Measurements from ENCODE around the gene KCTD10.

Gene KCTD10

DNA sequence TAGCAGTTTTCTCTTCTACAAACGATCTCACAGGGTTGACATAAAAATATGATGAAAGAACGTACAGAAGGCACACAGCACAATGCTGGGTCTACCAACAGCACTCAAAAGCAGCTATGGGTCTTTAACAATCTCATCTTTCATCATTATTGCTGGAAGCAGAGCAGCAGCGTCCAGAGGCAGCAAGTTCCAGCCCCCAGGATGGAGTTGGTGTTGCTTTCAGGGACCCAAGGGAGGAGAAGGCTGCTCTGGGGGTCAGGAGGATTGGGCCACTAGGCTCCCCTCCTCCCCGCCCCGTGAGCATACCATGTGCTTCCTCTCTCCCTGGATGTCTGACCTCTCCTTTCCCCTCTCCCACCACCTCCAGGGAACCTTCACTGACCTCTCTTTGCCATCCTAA, 13.3 kb downstream of the KCTD10 start:
- TF ChIP-seq, protein P1, sequence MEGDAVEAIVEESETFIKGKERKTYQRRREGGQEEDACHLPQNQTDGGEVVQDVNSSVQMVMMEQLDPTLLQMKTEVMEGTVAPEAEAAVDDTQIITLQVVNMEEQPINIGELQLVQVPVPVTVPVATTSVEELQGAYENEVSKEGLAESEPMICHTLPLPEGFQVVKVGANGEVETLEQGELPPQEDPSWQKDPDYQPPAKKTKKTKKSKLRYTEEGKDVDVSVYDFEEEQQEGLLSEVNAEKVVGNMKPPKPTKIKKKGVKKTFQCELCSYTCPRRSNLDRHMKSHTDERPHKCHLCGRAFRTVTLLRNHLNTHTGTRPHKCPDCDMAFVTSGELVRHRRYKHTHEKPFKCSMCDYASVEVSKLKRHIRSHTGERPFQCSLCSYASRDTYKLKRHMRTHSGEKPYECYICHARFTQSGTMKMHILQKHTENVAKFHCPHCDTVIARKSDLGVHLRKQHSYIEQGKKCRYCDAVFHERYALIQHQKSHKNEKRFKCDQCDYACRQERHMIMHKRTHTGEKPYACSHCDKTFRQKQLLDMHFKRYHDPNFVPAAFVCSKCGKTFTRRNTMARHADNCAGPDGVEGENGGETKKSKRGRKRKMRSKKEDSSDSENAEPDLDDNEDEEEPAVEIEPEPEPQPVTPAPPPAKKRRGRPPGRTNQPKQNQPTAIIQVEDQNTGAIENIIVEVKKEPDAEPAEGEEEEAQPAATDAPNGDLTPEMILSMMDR (conservative IDR thresholded peaks at IDR 0.05), result no peak
- no peak for TF ChIP-seq ZFX (IDR thresholded peaks at IDR 0.05)
- H3K27ac ChIP-seq, result peak overlapping the region; percentile 21

DNA sequence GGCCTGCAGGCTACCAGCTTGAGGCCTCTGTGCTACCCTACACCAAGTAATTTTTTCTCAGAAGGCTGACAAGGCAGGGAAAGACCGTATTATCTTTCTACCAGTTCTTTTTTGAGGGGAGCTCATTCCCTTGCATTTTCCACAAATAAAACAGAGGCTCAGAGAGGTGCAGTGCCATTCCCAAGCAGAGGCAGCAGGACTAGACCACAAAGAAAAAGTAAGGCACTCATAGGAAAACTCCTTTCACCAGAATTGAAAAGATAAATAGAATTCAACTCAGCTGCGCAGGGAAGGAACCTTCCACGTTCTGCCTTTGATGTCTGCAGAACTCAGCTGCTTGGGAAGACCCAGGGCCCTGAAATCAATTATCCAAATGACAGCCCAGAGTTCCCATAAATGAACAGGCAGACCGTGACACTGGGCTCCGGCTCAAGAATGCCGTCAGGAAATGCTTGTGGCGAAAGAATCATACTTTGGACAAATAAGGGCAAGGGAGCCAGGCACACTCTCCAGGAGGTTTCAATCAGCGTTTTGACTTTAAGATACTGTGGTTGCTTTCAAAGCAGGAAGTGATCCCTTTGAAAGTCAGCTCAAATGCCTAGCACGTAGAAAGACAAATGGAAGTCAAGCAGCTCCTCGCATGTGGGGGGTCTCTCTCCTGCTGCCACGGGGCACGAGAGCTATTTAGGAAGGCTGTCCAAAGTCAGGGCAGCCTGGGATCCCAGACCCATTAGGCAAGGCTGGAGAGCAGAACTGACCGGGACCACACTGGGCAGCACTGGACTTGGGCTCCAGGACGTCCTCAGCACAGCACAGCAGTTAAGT, 14.0 kb downstream of the KCTD10 start:
- peak overlapping the region; percentile 21 for H3K27ac ChIP-seq
- TF ChIP-seq ZFX (IDR thresholded peaks at IDR 0.05), result no peak
- TF ChIP-seq, protein P1 (conservative IDR thresholded peaks at IDR 0.05), result no peak

DNA sequence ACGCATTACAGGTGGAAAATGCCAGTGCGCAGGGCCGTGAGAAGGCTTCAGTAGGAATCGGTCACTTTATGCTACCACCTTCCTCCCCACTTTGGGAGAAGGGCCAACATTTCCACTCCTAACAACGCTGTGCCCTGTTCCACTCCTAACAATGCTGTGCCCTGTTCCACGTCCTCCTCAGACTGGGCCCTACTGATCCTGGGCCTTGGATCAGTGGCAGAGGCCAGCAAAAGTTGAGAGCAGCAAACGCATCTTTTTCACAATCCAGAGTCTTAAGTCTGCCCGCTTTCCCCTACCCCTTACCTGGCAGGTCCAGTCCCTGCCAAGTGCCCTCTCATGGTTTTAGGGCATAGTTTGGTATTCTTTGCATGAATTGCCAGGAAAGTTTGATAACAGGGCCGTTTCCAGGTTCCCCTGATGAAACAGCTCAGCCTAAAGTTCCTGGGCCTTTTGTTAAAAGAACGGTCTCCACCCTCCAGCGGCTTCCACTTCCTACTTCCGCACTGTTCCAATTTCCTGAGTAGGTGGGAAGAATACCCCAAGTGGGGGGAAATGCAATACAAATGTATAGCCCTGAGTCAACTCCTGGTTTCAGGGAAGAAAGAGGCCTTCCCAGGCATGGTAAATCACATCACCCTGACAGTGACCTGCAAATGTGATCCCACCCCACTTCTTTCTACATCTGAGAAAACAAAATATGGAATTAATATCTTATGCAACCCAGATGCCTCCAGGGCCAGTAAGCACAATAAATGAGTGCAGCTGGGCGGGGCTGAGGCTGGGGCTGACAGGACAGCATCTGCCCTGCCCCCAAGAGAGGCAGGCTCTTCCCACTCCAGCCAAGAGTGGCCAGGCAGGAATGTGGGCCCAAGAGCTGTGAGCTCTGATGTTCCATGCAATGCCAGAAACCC, 15.0 kb downstream of the KCTD10 start:
- peak overlapping the region; percentile 4 for H3K27ac ChIP-seq
- TF ChIP-seq, protein P1 (conservative IDR thresholded peaks at IDR 0.05), result no peak
- no peak for TF ChIP-seq ZFX (IDR thresholded peaks at IDR 0.05)

DNA sequence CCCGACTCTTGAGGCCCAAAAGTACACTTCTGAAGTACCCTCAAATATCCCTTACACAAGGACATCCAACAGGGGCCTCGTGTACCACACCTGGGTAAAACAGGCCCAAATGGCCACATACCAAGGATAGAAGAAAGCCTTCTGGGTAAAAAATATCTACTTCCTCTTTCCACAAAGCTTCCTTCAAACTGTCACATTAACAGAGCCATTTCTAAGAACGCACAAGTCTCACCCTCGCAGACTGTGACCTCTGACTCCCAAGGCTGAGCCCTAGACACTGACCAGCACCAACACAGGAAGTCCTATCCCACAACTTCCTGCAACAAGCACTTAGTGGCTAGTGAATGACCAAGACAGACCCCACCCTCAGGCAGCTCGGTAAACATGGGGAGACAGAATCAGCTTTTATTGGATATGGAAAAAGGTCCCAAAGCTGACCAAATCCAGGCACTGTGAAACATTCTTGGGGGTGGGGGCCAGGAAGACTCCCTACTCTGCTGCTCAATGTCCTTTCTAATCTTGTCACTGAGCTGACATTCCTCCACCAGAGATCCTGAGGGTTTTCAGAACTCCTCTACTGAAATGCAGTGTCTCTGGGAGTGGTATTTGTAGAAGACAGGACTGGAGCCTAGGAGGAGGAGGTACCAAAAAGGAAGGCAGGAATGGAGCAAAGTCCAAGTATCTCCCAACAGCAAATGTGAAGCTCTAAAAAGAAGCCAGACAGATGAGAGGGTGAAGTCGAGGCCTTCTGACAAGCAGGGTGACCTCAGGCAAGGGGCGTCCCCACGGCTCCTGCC, 15.9 kb downstream of the KCTD10 start:
- TF ChIP-seq ZFX (IDR thresholded peaks at IDR 0.05), result no peak
- TF ChIP-seq, protein P1 (conservative IDR thresholded peaks at IDR 0.05), result no peak
- H3K27ac ChIP-seq, result no peak overlapping the region

DNA sequence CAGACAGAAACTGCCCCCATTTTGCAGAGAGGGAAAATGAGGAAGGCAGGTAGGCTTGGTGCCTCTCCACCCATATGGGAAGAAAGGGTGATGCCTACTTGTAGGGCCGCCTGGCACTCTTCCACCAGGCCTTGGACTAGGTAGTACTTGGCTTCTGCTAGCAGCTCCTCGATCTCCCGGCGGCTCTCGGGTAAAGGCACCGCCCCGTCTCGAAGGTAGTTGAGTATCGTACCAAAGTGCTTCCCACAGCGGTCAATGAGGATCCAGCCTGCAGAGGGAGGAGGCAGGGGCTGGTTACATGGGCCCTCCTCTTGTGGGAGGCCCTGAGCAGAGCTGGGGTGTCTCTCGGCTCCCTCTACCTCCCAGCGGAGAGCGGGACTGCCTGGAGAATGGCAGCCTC, 16.6 kb downstream of the KCTD10 start:
- H3K27ac ChIP-seq, result no peak overlapping the region
- no peak for TF ChIP-seq ZFX (IDR thresholded peaks at IDR 0.05)
- TF ChIP-seq, protein P1 (conservative IDR thresholded peaks at IDR 0.05), result no peak

DNA sequence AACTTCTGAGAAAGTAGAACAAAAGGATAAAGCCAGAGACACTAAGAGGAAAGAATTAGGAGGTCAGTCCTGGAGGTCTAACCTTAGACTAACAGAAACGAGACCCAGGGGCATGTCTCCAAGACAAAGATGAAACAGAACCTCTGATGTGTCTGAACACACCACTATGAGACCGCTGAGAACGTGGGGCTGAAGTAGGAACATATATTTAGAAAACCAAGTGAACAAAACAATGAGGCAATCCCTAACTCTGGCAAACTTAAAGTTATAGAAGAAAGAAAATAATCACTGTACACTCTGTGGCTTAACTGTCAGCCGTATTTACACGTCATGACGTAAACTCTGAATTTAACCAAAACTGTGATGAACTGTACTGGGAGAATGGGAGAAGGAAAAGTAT, 17.9 kb downstream of the KCTD10 start:
- TF ChIP-seq ZFX (IDR thresholded peaks at IDR 0.05), result no peak
- TF ChIP-seq, protein P1 (conservative IDR thresholded peaks at IDR 0.05), result no peak
- H3K27ac ChIP-seq, result no peak overlapping the region
